GM23248 (cell line): ENCODE data around the gene ITGB7. TPM values are rescaled to one million over a fixed set of nuclear protein-coding genes. Genes with fewer than 3 reads are reported as not detected.
A peak's percentile ranks its signal among the peaks of the same experiment; 100 is the strongest.

Experiments used
- DNase-seq: peaks from one replicate; pipeline ENCODE4 v3.0.0-alpha.2; 2015
- H2AFZ ChIP-seq: fragments of 200-600 bp; sonication (generic); 2 replicates; pipeline ENCODE4 v1.6.1; 2016; ENCODE audit warnings: antibody characterized with exemption
- H3F3A ChIP-seq: fragments of 200-600 bp; sonication (generic); 2 replicates; pipeline ENCODE4 v1.6.1; 2016; ENCODE audit warnings: mild to moderate bottlenecking, antibody characterized with exemption, mixed run types; ENCODE audit not compliant: insufficient read depth
- H3K27ac ChIP-seq: fragments of 200-600 bp; sonication (generic); 2 replicates; pipeline ENCODE4 v1.5.1; 2016; ENCODE audit warnings: mild to moderate bottlenecking
- H3K27me3 ChIP-seq: fragments of 200-600 bp; sonication (generic); replicated peaks from 2 replicates; pipeline ENCODE4 v1.6.1; 2016; ENCODE audit warnings: mild to moderate bottlenecking; ENCODE audit not compliant: insufficient read depth
- H3K36me3 ChIP-seq: fragments of 200-600 bp; sonication (generic); 2 replicates; pipeline ENCODE4 v1.6.1; 2016; ENCODE audit warnings: low read depth, mild to moderate bottlenecking
- H3K4me1 ChIP-seq: fragments of 200-600 bp; sonication (generic); 2 replicates; pipeline ENCODE4 v1.6.1; 2016; ENCODE audit warnings: mild to moderate bottlenecking; ENCODE audit not compliant: insufficient read depth
- H3K4me2 ChIP-seq: fragments of 200-600 bp; sonication (generic); one replicate; pipeline ENCODE4 v1.6.1; 2016; ENCODE audit warnings: mild to moderate bottlenecking; ENCODE audit not compliant: unreplicated experiment
- H3K4me3 ChIP-seq: fragments of 200-600 bp; sonication (generic); 2 replicates; pipeline ENCODE4 v1.5.1; 2016; ENCODE audit warnings: mild to moderate bottlenecking
- H3K79me2 ChIP-seq: fragments of 200-600 bp; sonication (generic); 2 replicates; pipeline ENCODE4 v1.6.1; 2016; ENCODE audit warnings: mild to moderate bottlenecking; ENCODE audit not compliant: insufficient read depth
- H3K9ac ChIP-seq: fragments of 200-600 bp; sonication (generic); 2 replicates; pipeline ENCODE4 v1.6.1; 2016; ENCODE audit warnings: mild to moderate bottlenecking
- H3K9me2 ChIP-seq: fragments of 200-600 bp; sonication (generic); 2 replicates; pipeline ENCODE4 v1.6.1; 2016; ENCODE audit warnings: mixed run types, mild to moderate bottlenecking, moderate library complexity; ENCODE audit not compliant: insufficient read depth
- H3K9me3 ChIP-seq: fragments of 200-600 bp; sonication (generic); one replicate; pipeline ENCODE4 v1.6.1; 2017; ENCODE audit warnings: low read depth
- H4K20me1 ChIP-seq: fragments of 200-600 bp; sonication (generic); 2 replicates; pipeline ENCODE4 v1.6.0; 2016; ENCODE audit not compliant: insufficient read depth
- EZH2 ChIP-seq: fragments of 200-600 bp; sonication (generic); IDR thresholded peaks from 2 replicates; pipeline ENCODE4 v1.6.1; 2018; ENCODE audit warnings: antibody characterized with exemption, mild to moderate bottlenecking; ENCODE audit not compliant: insufficient read depth, poor library complexity, severe bottlenecking
- EZH2phosphoT487 ChIP-seq: fragments of 200-600 bp; sonication (generic); IDR thresholded peaks from 2 replicates; pipeline ENCODE4 v1.6.1; 2018; ENCODE audit warnings: antibody characterized with exemption, moderate library complexity, mild to moderate bottlenecking, low read depth; ENCODE audit not compliant: insufficient read depth
- WGBS, 2 experiments: methylation state at CpG; one replicate each; pipeline ENCODE4 v1.1.6; 2015 to 2017; ENCODE audit warnings: low lambda C conversion rate in 2 of 2, low coverage in 1 of 2; ENCODE audit errors: missing lambda C conversion rate in 2 of 2; 5-methylcytosine and 5-hydroxymethylcytosine counted together
- in situ Hi-C: fragments of 300-500 bp; cut with MboI; formaldehyde crosslinking; loops from 2 replicates; pipeline ENCODE4 v1.15.0; 2020
- polyA plus RNA-seq: library from polyadenylated mRNA; unstranded; fragments of >200 nt; fragmentation: Nextera tagmentation; extraction: Ambion mirVana; gene quantifications from 2 replicates; pipeline ENCODE4 v1.2.1, GENCODE V29; 2016
- total RNA-seq: library from RNA; depleted of rRNA; stranded (reverse); fragments of >200 nt; shearing (Covaris generic); gene quantifications from 2 replicates; pipeline ENCODE4 v1.2.3, GENCODE V29; 2014

The ITGB7 gene
- total and polyA plus RNA-seq, 2 experiments from 2014 or later, result 1.2 to 1.4 TPM

- Histone ChIP-seq H3K27ac (peak overlapping the region; percentile 99), H3K4me1 (peaks cover 43% of the 10 kb centered on the region), H2AFZ (no peak overlapping the region), H3F3A (peaks cover 41% of the 10 kb centered on the region), H3K4me2 (peak overlapping the region; percentile 37), H3K4me3 (no peak overlapping the region), H3K9me2 (no peaks in the 10 kb centered on the region), H3K79me2 (no peaks in the 10 kb centered on the region), H3K9me3 (no peaks in the 10 kb centered on the region), H4K20me1 (no peaks in the 10 kb centered on the region), H3K9ac (peak overlapping the region; percentile 88), H3K36me3 (no peaks in the 10 kb centered on the region), H3K27me3 (no peaks in the 10 kb centered on the region)
- peak; percentile 80 for DNase-seq
- TF ChIP-seq EZH2phosphoT487, result no peak
- no peak for TF ChIP-seq EZH2
- 55 to 56% methylated on average over 10 of the region's 10 CpGs for WGBS, 2 experiments
- in situ Hi-C loops, result no loop called here
Measured at GRCh38 chr12:53224897-53225634, 18.0 kb upstream of the ITGB7 start.

DNA sequence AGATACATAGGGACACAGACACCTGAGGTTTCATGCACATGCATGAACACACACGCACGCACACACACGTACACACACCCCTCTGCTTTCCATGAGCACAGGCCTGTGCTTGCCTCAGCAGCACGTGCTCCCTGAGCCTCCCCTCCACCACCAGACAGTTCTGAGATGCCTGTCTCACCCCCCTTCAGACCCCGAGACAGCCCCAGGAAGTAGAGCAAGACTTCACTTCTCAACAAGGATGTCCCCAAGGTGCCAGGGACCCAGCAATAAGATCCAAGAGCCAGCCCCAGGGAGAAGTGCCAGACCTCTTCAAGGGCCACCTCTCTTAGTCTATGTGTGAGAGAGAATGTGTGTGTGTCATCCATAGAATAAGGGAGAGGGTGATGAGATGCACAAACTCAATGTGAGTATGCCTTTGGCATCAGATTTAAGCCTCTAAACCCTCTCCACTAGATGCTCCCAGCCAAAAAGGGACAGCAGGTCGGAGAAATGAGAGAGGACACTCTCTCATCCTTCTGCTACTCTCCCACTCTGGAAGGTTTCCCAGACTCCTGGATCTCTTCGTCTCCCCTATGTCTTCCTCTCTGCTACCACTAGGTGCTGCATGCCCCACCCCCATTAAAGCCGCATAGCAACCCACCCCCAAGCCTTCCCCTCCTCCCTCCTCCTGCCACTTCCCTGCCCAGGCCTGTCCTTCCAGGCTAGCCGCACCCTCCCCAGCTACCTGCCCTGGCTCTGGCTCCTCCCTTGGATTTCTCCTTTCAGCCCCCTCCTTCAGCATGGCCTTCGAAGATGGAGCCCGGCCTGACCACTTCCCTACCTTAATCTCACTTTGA, 17.2 kb upstream of the ITGB7 start:
- WGBS, 2 experiments, result 34 to 37% methylated on average over 9 to 11 of the region's 11 CpGs
- peak overlapping the region; percentile 99 for H3K27ac ChIP-seq
- H3K9me2 ChIP-seq, result no peaks in the 10 kb centered on the region

GRCh38 chr12:53223389-53224060, 16.5 kb upstream of the ITGB7 start:
- in situ Hi-C loops, result no loop called here
- TF ChIP-seq EZH2phosphoT487 (no peak), EZH2 (no peak)
- WGBS, 2 experiments, result 9 to 25% methylated on average over 3 to 16 of the region's 16 CpGs
- no peaks in the 10 kb centered on the region for H3K9me2 ChIP-seq
- no peak overlapping the region for H2AFZ ChIP-seq
- peak overlapping the region; percentile 84 for H3K4me2 ChIP-seq
- no peaks in the 10 kb centered on the region for H3K27me3 ChIP-seq
- no peak overlapping the region; the same call in 1 of the 2 replicates for H3K4me3 ChIP-seq
- H4K20me1 ChIP-seq, result no peaks in the 10 kb centered on the region
- H3K4me1 ChIP-seq, result peaks cover 43% of the 10 kb centered on the region
- peaks cover 50% of the 10 kb centered on the region for H3F3A ChIP-seq
- no peaks in the 10 kb centered on the region for H3K9me3 ChIP-seq
- peaks cover 10% of the 10 kb centered on the region for H3K79me2 ChIP-seq
- peak; percentile 72 for DNase-seq
- H3K27ac ChIP-seq, result peak overlapping the region; percentile 99
- no peaks in the 10 kb centered on the region for H3K36me3 ChIP-seq
- H3K9ac ChIP-seq, result peak overlapping the region; percentile 88

More for the DNA sequence above, 17.2 kb upstream of the ITGB7 start:
- H2AFZ ChIP-seq, result no peak overlapping the region
- in situ Hi-C loops, result no loop called here
- H3K79me2 ChIP-seq, result peaks cover 6% of the 10 kb centered on the region; the same call in 1 of the 2 replicates
- peak; percentile 59 for DNase-seq
- peaks cover 43% of the 10 kb centered on the region for H3K4me1 ChIP-seq
- no peak overlapping the region for H3K4me3 ChIP-seq
- H4K20me1 ChIP-seq, result no peaks in the 10 kb centered on the region
- H3K9ac ChIP-seq, result peak overlapping the region; percentile 88
- peaks cover 45% of the 10 kb centered on the region for H3F3A ChIP-seq
- no peaks in the 10 kb centered on the region for H3K27me3 ChIP-seq
- no peak for TF ChIP-seq EZH2
- TF ChIP-seq EZH2phosphoT487, result no peak
- H3K4me2 ChIP-seq, result peak overlapping the region; percentile 84
- no peaks in the 10 kb centered on the region for H3K9me3 ChIP-seq
- no peaks in the 10 kb centered on the region for H3K36me3 ChIP-seq

- Histone ChIP-seq H3K9me3 (no peaks in the 10 kb centered on the region), H3K27me3 (no peaks in the 10 kb centered on the region), H3K36me3 (no peaks in the 10 kb centered on the region), H3K27ac (peak overlapping the region; percentile 99), H3K4me3 (no peak overlapping the region; the same call in 1 of the 2 replicates), H3F3A (peaks cover 53% of the 10 kb centered on the region), H3K4me2 (peak overlapping the region; percentile 84), H3K9ac (peak overlapping the region; percentile 88), H2AFZ (no peak overlapping the region), H4K20me1 (no peaks in the 10 kb centered on the region), H3K9me2 (no peaks in the 10 kb centered on the region), H3K4me1 (peaks cover 47% of the 10 kb centered on the region), H3K79me2 (peaks cover 17% of the 10 kb centered on the region)
- no peak for TF ChIP-seq EZH2
- no peak for TF ChIP-seq EZH2phosphoT487
- 11 to 21% methylated on average over 4 of the region's 4 CpGs for WGBS, 2 experiments
- peak; percentile 48 for DNase-seq
- in situ Hi-C loops, result no loop called here
Measured at GRCh38 chr12:53222806-53223261, 15.8 kb upstream of the ITGB7 start.
